Measurements from ENCODE around the gene CHI3L2.

GRCh38 chr1:111198836-111199235, 28.7 kb upstream of the CHI3L2 start:
- TF ChIP-seq, protein P1, sequence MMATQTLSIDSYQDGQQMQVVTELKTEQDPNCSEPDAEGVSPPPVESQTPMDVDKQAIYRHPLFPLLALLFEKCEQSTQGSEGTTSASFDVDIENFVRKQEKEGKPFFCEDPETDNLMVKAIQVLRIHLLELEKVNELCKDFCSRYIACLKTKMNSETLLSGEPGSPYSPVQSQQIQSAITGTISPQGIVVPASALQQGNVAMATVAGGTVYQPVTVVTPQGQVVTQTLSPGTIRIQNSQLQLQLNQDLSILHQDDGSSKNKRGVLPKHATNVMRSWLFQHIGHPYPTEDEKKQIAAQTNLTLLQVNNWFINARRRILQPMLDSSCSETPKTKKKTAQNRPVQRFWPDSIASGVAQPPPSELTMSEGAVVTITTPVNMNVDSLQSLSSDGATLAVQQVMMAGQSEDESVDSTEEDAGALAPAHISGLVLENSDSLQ (IDR thresholded peaks at IDR 0.05) = no peak
- TF ChIP-seq HDGF (IDR thresholded peaks at IDR 0.05) (no peak), CEBPB (IDR thresholded peaks at IDR 0.05; ENCODE audit: borderline replicate concordance in 1 of 2, low read depth in 2 of 2, low read length in 2 of 2) (no peak), POLR2A (IDR thresholded peaks at IDR 0.05; ENCODE audit: low read depth, low read length) (peak; percentile 42), POLR2AphosphoS5 (IDR thresholded peaks at IDR 0.05; ENCODE audit: low read length) (peak; percentile 49; the same call in 1 of the 2 replicates), EZH2 (IDR thresholded peaks at IDR 0.05; ENCODE audit: borderline replicate concordance, control insufficient read depth, low read depth, low read length) (no peak), SP1 (IDR thresholded peaks at IDR 0.05; ENCODE audit: low read depth, low read length) (no peak), NR2C2 (IDR thresholded peaks at IDR 0.05; ENCODE audit: borderline replicate concordance, control insufficient read depth, insufficient read length, low read depth) (no peak), MAX (IDR thresholded peaks at IDR 0.05; ENCODE audit: low read depth, low read length) (no peak), STAT1 (conservative IDR thresholded peaks at IDR 0.05) (no peak)
- TF ChIP-seq, protein P2, sequence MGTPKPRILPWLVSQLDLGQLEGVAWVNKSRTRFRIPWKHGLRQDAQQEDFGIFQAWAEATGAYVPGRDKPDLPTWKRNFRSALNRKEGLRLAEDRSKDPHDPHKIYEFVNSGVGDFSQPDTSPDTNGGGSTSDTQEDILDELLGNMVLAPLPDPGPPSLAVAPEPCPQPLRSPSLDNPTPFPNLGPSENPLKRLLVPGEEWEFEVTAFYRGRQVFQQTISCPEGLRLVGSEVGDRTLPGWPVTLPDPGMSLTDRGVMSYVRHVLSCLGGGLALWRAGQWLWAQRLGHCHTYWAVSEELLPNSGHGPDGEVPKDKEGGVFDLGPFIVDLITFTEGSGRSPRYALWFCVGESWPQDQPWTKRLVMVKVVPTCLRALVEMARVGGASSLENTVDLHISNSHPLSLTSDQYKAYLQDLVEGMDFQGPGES (IDR thresholded peaks at IDR 0.05) = no peak
- TF ChIP-seq, protein P3, sequence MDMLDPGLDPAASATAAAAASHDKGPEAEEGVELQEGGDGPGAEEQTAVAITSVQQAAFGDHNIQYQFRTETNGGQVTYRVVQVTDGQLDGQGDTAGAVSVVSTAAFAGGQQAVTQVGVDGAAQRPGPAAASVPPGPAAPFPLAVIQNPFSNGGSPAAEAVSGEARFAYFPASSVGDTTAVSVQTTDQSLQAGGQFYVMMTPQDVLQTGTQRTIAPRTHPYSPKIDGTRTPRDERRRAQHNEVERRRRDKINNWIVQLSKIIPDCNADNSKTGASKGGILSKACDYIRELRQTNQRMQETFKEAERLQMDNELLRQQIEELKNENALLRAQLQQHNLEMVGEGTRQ (IDR thresholded peaks at IDR 0.05; ENCODE audit: borderline replicate concordance, low read depth, low read length) = no peak

Measured in GM12878 (cell line).